Right atrium auricular region (tissue), 2 donors: ENCODE results near the gene BGLAP. TPM values are rescaled to one million over a fixed set of nuclear protein-coding genes. Genes with fewer than 3 reads are reported as not detected.
"Not testable (repeated sequence)": the region's sequence is repeated elsewhere in the genome, so short reads cannot be mapped to it uniquely, and the experiment has no call there.

Experiments
- DNase-seq: peaks from one replicate; pipeline ENCODE4 v3.0.0-alpha.2; 2019; ENCODE audit warnings: low spot score
- H3K27ac ChIP-seq, 2 donors: fragments of 200-600 bp; sonication (generic); 1 replicate in 1 of 2; 2 replicates in 1 of 2; pipeline ENCODE4 v1.5.1; 2016 to 2019
- H3K27me3 ChIP-seq, 2 donors: fragments of 200-600 bp; sonication (generic); one replicate each; pipeline versions ENCODE4 v1.5.1 to v1.6.0; 2017 to 2019
- H3K36me3 ChIP-seq: fragments of 200-600 bp; sonication (generic); one replicate; pipeline ENCODE4 v1.5.1; 2016
- H3K4me1 ChIP-seq, 2 donors: fragments of 200-600 bp; sonication (generic); one replicate each; pipeline versions ENCODE4 v1.5.1 to v1.6.0; 2017 to 2019
- H3K4me3 ChIP-seq, 2 donors: fragments of 200-600 bp; sonication (generic); 1 replicate in 1 of 2; 2 replicates in 1 of 2; pipeline ENCODE4 v1.5.1; 2017 to 2019; ENCODE audit warnings: mild to moderate bottlenecking in 1 of 2, moderate library complexity in 1 of 2
- H3K9me3 ChIP-seq, 2 donors: fragments of 200-600 bp; sonication (generic); one replicate each; pipeline ENCODE4 v1.5.1; 2019
- CTCF ChIP-seq, 2 donors: fragments of 200-600 bp; sonication (generic); IDR thresholded peaks; one replicate each; pipeline ENCODE4 v1.5.1; 2019; ENCODE audit warnings: antibody characterized with exemption in 2 of 2
- total RNA-seq, 2 donors: library from RNA; depleted of rRNA; stranded (reverse); fragments of >200 nt; gene quantifications; one replicate each; pipeline ENCODE4 v1.1.0, GENCODE V29; 2016

Gene BGLAP
- total RNA-seq, 2 donors from 2014 or later = not detected

- Histone ChIP-seq H3K27ac (peak overlapping the region; percentile 91 to 93), H3K4me1 (peaks cover 0 to 22% of the 10 kb centered on the region in 2 donors), H3K4me3 (peak overlapping the region in 1 of 2 donors; percentile 61), H3K27me3 (no peaks in the 10 kb centered on the region), H3K9me3 (no peaks in the 10 kb centered on the region), H3K36me3 (peaks cover 29% of the 10 kb centered on the region)
- DNase-seq = no peak
- no peak for TF ChIP-seq CTCF (IDR thresholded peaks at IDR 0.05)
Observed at GRCh38 chr1:156212130-156212529, 29.9 kb upstream of the BGLAP start.

- peak; percentile 99 for DNase-seq
Observed at GRCh38 chr1:156212833-156213643, 28.9 kb upstream of the BGLAP start, which contains the start of gene PMF1. TSS of gene PMF1 (plus strand) at chr1:156213007. CDS start at chr1:156213016, 9 bp downstream.

GRCh38 chr1:156213644-156213966 lies 28.4 kb upstream of the BGLAP start:
- peaks cover 15% of the 10 kb centered on the region for H3K36me3 ChIP-seq
- H3K27ac ChIP-seq = peak overlapping the region; percentile 91 to 93
- H3K4me1 ChIP-seq = peaks cover 0 to 34% of the 10 kb centered on the region in 2 donors
- DNase-seq = no peak
- TF ChIP-seq CTCF (IDR thresholded peaks at IDR 0.05) = no peak
- no peaks in the 10 kb centered on the region for H3K27me3 ChIP-seq
- no peaks in the 10 kb centered on the region for H3K9me3 ChIP-seq
- H3K4me3 ChIP-seq = peak overlapping the region; percentile 57 to 61

More at GRCh38 chr1:156212833-156213643, 28.9 kb upstream of the BGLAP start, which contains the start of gene PMF1:
- Histone ChIP-seq H3K4me1 (peaks cover 0 to 28% of the 10 kb centered on the region in 2 donors), H3K9me3 (no peaks in the 10 kb centered on the region), H3K27ac (peak within 1 kb of the TSS; percentile 91 to 93), H3K36me3 (peaks cover 20% of the 10 kb centered on the region), H3K4me3 (peak within 1 kb of the TSS; percentile 57 to 61), H3K27me3 (no peaks in the 10 kb centered on the region)
- TF ChIP-seq CTCF (IDR thresholded peaks at IDR 0.05) = peak in 1 of 2 donors; percentile 9

- DNase-seq = no peak
- Histone ChIP-seq H3K27me3 (no peaks in the 10 kb centered on the region), H3K4me3 (peak overlapping the region; percentile 57 to 61), H3K9me3 (no peaks in the 10 kb centered on the region), H3K4me1 (peaks cover 0 to 34% of the 10 kb centered on the region in 2 donors), H3K27ac (peak overlapping the region; percentile 91 to 93), H3K36me3 (peaks cover 13% of the 10 kb centered on the region)
- TF ChIP-seq CTCF (IDR thresholded peaks at IDR 0.05) = no peak
Observed at GRCh38 chr1:156214024-156214748, 27.8 kb upstream of the BGLAP start.

- not testable (repeated sequence) for DNase-seq, H3K4me3 ChIP-seq, H3K27me3 ChIP-seq, H3K9me3 ChIP-seq, H3K27ac ChIP-seq
- Histone ChIP-seq H3K36me3 (peaks cover 12% of the 10 kb centered on the region), H3K4me1 (peaks cover 0 to 34% of the 10 kb centered on the region in 2 donors)
Observed at GRCh38 chr1:156216361-156217086, 25.5 kb upstream of the BGLAP start.
